CD4-positive, alpha-beta T cell treated with Interleukin-4 for 4 hours (primary cell): Measurements from ENCODE around the gene FPGS.

Source experiments
- DNase-seq: peaks from one replicate; pipeline ENCODE4 v3.0.0-alpha.2; 2020

FPGS gene

GRCh38 chr9:127863191-127863621 lies 60.5 kb downstream of the FPGS start:
- no peak for DNase-seq
